Epithelial cell of prostate (primary cell): Measurements from ENCODE around the gene TPST1.
A peak's percentile ranks its signal among the peaks of the same experiment; 100 is the strongest.
"Not testable (repeated sequence)": the region's sequence is repeated elsewhere in the genome, so short reads cannot be mapped to it uniquely, and the experiment has no call there.

Source experiments
- DNase-seq: peaks from one replicate; pipeline ENCODE4 v3.0.0-alpha.2; 2011; ENCODE audit warnings: low read depth, low spot score
- H3K27ac ChIP-seq: fragments of 450-650 bp; 2 replicates; pipeline ENCODE4 v1.5.1; 2017; ENCODE audit warnings: mild to moderate bottlenecking

TPST1 gene

DNA sequence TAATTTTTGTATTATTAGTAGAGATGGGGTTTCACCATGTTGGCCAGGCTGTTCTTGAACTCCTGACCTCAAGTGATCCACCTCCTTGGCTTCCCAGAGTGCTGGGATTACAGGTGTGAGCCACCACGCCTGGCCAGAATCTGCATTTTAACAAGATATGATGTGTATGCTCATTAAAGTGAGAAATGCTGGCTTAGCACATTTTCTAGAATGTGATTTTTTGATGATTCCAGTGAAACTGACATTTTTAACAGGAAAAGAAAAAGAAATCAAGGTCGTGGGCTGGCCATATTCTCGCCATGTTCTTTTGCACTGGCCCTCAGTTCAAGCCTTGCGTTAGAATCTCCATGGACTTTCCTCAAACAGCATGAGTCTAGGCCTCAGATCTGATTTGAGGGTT lies 18.1 kb upstream of the TPST1 start:
- DNase-seq = no peak
- no peak overlapping the region for H3K27ac ChIP-seq

DNA sequence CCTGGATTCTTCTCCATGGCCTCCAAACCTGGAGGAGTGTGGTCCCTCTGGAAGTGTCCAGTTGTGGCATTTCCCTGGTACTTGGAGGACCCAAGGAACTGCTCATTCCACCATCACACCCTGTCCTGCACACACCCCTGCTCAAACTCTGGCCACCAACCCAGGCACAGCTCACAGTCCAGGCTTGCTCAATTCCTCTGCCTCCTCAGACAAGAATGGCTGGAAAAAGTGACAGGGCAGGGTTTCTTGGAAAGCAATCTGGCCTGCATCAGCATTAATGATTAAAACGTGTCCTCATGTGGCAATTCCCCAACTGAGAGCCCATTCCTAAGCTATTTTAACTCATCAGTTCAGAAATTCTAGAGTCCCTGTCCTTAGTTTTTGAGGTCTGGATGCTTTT lies 17.2 kb upstream of the TPST1 start:
- DNase-seq = no peak

DNA sequence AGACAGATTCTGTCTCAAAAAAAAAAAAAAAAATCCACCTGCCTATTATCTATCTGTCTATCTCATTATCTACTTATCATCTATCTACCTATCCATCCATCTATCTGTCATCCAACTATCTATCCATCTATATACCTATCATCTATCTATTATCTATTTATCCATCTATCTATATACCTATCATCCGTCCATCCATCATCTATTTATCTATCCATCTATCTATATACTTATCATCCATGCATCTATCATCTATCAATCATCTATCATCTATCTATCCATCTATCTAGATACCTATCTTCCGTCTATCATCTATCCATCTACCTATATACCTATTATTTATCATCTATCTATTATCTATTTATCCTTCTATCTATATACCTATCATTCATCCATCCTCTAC lies 16.5 kb upstream of the TPST1 start:
- H3K27ac ChIP-seq = no peak overlapping the region
- no peak for DNase-seq

More for the DNA sequence above, 17.2 kb upstream of the TPST1 start:
- no peak overlapping the region for H3K27ac ChIP-seq

DNA sequence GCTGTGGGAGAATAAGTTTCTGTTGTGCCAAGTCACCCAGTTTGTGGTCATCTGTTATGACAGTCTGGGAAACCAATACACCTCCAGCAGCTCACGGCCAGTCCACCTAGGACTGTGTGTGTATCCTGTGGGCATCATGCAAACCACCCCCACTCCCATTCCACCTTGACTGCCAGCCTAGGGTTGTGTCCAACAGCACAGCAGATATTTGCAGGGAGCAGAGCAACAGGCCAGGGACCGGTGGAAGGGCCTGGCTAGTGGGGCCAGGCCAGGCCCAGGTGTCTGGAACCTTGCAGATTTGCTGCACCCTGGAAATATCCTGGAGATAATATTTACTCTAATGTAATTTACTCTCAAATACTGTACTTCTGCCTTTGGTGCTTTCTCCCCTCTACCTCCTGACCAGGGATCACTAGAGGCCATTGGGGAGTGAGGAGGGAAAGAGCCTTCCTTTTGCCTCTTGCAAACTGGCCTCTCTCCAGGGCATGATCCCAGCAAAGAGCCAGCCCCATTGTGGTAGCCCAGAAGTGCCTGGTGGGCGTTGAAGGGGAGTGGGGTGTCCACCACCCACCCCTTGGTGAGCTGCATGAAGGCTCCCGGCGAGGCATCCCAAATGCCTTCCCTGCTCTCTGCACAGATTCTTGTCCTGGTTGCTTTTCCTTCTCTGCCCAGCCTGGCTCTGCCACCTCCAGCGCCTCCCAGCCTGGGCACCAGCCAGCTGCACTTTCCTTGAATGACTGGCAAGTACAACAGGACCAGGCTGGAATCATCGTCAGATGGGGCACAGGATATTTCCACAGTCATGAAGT lies 15.2 kb upstream of the TPST1 start:
- no peak for DNase-seq
- no peak overlapping the region for H3K27ac ChIP-seq

DNA sequence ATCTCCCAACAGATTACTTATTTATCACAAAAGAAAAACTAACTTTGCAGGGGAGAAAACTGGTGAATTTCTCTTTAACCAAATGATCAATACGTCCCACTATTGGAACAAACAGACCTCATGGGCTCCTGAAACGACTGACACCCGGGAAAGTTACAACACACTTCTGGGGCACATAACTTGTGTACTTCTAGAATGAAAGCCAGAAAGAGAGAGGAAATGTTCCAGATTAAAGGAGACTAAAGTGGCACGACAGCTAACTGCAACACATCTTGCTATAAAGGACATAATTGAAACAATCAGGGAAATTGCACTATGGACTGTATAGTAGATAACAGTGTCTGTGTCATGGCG lies 14.7 kb upstream of the TPST1 start:
- DNase-seq = no peak
- H3K27ac ChIP-seq = no peak overlapping the region

DNA sequence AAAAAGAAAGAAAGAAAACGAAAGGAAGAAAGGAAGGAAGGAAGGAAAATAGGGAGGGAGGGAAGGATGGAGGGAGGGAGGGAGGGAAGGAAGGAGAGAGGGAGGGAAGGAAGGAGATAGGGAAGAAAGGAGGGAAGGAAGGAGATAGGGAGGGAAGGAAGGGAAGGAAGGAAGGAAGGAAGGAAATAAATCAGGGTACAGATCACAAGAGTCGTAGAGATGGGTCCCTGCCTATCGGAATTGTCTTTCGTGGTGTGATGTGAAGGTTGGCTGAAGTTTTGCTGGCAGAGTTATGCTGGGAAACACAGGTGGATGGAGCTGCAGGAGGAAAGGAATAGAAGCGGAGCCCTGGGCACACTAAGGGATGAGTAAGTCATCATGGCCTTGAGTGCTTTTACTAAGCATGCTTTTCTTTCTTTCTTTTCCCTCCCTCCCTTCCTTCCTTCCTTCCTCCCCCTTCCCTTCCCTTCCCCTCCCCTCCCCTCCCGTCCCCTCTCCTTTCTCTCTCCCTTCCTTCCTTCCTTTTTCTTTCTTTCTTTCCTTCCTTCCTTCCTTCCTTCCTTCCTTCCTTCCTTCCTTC lies 11.9 kb upstream of the TPST1 start:
- no peak for DNase-seq
- no peak overlapping the region for H3K27ac ChIP-seq

DNA sequence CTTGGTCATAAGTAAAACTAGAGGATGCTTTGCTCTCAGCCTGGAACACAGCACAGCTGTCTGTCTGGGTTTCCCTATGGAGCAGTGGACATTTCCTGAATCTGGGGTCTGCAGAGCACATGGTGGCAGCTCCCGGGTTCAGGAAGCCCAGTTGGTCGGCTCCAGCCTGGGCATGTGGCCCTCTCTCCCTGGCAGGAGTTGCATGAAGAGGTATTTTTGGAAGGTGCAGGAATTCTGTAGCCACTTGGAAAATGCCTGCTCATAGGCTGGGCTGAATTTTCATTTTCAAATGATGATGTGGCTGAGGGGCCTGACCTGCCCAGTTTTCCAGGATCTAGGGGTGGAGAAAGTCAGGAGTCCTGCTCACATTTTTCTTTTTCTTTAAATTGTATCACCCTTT lies 6.7 kb upstream of the TPST1 start:
- DNase-seq = no peak
- H3K27ac ChIP-seq = no peak overlapping the region

DNA sequence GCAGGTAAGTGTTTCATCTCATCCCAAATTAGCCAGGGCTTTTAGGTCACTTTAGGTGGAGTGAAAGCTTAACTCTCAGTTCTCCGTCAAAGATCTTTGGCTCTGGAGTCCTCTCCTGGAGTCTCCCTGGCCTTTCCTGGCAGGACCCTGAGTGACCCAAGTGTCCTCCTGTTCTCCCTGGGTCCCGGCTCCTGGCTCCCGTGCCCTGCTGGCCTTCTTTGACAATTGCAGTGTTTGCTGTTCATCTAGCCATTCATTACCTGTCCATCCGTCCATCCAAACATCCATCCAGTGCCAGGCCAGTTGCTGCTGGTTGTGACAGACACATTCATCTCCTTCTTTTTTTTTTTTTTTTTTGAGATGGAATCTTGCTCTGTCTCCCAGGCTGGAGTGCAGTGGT lies 6.2 kb upstream of the TPST1 start:
- no peak overlapping the region for H3K27ac ChIP-seq
- no peak for DNase-seq

DNA sequence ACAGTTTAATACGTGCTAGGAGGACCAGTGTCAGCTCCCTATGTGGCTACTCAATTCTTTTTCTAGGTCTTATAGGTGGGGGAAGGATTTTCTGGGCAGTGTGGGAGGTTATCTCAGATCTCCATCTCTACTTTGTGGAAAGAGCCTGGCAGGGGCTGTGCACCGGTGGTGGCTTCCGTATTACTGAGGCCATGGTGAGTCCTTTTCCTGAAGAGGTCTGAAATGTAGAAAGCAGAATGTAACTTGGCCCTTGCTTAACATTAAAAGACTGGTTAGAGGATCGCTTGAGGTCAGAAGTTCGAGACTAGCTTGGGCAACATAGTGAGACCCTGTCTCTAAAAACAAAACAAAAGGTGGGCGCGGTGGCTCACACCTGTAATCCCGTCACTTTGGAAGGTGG lies 2.7 kb upstream of the TPST1 start:
- DNase-seq = no peak
- H3K27ac ChIP-seq = no peak overlapping the region

DNA sequence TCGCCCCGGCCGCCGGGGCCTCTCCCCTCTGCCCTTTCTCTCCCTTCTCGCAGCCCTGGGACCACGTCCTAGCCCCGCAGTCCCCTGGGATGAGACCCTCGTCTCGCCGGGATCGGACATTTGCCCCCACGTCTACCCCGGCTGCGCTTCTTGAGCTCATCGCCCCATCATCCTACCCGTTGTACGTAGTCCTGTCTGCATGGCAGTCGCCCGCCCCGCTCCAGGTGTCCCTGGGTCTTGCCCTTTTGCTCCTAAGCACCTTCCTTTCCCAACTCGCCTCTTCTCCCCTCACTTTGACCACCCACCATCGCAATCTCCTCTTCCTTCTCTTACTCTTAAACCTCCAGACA lies 582 bp downstream of the TPST1 start:
- H3K27ac ChIP-seq = peak overlapping the region; percentile 15

DNA sequence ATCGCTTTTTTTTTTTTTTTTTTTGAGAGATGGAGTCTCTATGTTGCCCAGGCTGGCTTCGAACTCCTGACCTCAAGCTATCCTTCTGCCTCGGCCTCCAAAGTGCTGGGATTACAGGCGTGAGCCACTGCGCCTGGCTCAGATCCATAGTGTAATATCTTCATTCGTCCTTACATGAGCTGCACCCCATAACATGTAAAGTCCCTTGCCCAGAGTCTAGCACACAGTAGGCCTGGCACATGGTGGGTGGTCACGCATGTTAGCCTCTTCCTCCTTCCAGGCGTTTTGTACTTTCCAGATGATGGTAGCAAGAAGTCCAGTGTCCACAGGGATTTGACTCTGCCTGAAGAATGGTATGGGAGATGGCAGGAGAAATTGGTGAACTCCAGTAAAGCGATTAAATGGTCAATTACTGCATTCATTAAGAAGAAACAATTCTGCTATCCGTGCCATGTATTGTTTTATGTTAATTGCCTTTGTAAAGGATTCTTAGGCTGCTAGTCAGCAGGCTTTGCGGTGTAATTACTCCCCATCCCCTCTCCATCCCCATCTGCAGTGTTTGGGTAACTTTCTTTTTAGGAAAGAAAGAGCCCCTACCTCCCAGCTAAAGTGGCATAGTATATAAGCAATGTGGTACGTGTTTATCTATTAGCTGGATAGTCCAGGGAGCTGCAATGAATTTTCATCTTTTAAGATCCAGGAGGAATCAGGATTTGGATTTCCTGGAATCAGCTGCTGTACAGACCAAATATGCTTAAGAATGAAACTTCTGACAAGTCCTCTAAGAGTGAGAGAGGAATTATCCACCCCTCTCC lies 1.2 kb downstream of the TPST1 start:
- no peak for DNase-seq
- H3K27ac ChIP-seq = no peak overlapping the region

More for the DNA sequence above, 582 bp downstream of the TPST1 start:
- no peak for DNase-seq

DNA sequence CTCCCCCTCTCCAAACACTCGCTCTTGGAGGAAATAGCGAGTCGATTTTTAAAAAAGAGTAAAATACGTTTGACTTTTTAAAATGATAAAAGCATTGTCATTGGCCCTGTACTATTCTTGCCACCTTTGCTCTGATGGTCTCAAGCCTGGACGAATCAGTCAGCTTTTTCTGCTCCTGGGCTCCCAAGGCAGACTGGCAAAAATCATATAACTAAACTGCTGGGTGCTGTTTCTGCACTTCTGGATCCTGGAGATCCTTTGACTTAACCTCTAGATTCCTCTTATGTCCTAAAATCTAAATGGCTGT lies 1.8 kb downstream of the TPST1 start:
- no peak for DNase-seq
- H3K27ac ChIP-seq = no peak overlapping the region

DNA sequence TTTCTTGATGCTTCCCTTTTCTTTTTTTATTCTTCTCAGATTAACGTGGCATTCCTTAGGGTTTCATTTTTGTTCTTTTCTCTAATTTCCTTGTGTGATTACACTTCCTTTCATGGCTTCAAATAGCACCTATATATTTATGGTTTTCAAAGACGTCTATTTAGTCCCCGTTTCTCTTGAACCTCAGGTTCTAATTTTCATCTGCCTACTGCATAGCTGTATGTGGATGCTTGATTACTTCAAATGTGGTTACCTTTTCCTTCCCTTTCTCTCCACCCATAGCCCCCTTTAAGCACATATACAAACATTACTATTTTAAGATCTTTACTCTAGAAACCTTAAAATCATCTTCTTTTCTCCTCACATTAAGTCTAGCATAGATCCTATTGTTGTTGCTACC lies 2.4 kb downstream of the TPST1 start:
- no peak overlapping the region for H3K27ac ChIP-seq
- no peak for DNase-seq

DNA sequence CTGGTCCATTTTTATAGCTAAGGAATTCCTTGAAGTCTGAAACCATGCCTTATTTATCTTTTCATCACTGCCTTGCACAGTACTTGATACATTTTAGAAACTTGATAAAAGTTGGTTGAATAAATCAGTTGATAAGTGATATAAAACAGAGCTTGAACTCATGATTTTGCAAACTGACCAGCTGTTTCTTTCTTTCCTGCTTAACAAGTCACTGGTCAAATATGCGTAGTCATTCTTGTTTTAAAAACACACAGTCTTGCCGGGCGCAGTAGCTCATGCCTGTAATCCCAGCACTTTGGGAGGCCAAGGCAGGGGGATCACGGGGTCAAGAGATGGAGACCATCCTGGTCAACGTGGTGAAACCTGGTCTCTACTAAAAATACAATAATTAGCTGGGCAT lies 6.3 kb downstream of the TPST1 start:
- H3K27ac ChIP-seq = no peak overlapping the region
- no peak for DNase-seq

DNA sequence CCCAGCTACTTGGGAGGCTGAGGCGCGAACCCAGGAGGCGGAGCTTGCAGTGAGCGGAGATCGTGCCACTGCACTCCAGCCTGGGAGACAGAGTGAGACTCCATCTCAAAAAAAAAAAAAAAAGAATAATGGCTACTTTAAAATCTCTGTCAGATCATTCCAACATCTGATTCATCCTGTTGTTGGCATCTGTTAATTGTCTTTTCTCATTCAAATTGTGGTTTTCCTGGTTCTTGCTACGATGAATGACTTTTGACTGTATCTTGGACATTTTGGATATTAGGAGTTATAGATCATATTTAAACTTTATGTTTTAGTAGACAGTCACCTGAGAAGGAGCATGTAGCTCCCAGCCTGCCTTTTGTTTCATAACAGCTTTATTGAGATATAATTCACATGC lies 8.5 kb downstream of the TPST1 start:
- no peak for DNase-seq

DNA sequence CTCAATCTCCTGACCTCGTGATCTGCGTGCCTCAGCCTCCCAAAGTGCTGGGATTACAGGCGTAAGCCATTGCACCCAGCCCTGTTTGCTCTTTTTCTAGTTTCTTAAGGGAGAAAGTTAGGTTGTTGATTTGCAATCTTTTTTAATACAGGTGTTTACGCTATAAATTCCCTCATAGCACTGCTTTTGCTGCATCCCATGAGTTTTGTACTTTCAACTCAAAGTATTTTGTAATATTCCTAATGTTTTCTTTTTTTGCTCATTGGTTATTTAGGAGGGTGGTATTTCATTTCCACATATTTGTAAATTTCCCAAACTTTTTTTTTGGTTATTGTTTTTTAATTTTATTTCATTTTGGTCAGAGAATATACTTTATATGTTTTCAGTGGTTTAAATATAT lies 11.6 kb downstream of the TPST1 start:
- no peak for DNase-seq
- H3K27ac ChIP-seq = no peak overlapping the region

More for the DNA sequence above, 8.5 kb downstream of the TPST1 start:
- no peak overlapping the region for H3K27ac ChIP-seq

DNA sequence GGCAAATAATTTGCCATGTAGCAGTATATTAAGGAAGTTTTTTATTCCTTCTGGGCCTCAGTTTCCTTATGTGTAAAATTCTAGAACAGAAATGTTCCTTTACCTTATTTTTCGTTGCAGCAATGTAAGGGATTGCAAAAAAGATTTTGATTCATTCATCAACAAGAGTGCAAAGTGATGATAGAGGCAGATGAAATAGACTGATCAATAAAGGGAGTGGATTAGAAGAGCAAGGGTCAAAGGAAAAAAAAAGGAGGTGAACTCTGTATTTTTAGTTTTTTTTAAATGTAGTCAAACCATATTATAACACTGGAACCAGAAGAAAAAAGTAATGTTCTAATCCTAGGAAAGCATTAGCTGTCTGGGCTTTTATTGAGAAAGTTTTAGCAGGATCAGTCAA lies 14.7 kb downstream of the TPST1 start:
- no peak for DNase-seq
- no peak overlapping the region for H3K27ac ChIP-seq

DNA sequence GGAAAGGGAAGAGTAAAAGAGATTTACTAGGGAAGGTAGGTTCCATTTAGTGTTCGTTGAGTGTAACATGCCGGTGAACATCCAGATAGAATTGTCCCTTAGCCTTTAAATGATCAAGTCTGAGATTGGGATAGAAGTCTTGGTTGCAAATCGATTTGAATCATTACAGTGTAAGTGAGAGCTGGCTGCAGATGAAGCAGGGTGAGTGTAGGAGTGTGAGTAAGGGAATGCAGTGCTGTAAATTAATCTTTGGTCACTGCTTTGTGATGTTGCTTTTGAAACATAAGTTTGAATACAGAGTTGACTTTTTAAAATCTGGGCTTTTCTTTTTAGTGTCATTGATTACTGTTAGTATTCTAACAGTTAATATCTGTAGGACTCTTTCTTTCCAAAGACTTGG lies 16.3 kb downstream of the TPST1 start:
- H3K27ac ChIP-seq = no peak overlapping the region
- DNase-seq = no peak

DNA sequence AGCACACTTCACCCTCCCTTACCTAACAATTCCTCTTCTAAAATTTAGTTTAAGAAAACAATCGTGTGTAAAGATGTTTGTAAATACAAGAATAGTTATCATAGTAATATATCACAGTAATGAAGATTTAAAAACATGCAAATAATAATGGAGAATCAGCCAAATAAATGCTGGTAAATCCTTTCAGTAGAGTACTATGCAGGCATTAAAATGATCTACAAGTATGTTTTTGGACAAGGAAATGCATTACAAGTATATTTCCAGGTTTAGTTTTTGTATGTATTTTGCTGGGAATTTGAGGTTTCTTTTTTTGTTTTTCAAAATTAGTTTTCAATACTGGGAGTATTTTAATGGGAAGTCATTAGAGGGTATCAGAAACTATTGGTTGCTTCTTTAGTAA lies 22.7 kb downstream of the TPST1 start:
- no peak overlapping the region for H3K27ac ChIP-seq
- DNase-seq = no peak

DNA sequence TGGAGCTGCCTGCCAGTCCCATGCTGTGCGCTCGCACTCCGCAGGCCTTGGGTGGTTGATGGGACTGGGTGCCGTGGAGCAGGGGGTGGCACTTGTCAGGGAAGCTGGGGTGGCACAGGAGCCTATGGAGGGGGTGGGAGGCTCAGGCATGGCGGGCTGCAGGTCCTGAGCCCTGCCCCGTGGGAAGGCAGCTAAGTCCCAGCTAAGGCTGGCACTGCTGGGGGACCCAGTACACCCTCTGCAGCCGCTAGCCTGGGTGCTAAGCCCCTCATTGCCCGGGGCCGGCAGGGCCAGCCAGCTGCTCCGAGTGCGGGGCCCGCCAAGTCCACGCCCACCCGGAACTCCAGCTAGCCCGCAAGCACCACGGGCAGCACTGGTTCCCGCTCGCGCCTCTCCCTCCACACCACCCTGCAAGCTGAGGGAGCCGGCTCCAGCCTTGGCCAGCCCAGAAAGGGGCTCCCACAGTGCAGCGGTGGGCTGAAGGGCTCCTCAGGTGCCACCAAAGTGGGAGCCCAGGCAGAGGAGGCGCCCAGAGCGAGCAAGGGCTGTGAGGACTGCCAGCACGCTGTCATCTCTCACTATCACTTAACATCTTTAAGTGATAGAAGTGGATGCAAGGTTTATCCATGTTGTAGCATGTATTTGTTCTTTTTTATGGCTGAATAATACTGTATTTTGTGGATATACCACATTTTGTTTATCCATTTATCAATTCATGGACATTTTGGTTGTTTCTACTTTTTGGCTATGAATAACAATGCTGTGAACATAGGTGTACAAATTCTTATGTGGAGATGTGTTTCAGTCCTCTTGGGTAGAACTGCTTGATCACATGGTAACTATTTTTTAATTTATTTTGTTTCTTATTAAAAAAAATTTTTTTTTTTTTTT lies 26.4 kb downstream of the TPST1 start:
- not testable (repeated sequence) for H3K27ac ChIP-seq, DNase-seq

DNA sequence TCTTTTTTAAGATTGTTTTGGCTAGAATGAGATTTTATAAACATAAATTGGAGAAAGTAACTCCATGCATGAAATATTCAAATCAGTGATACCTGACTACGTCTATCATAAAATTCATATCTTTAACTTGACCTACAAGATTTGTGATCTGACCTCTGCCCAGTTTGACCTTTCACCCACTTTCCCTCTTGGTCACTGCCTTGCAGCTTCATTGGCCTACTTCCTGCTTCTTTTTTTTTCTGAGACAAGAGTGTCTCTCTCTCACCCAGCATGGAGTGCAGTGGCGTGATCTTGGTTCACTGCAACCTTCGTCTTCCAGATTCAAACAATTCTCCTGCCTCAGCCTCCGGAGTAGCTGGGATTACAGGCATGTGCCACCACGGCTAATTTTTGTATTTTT lies 28.5 kb downstream of the TPST1 start:
- H3K27ac ChIP-seq = no peak overlapping the region
- DNase-seq = no peak
